ENCODE measurements around the gene COPG1.

DNA sequence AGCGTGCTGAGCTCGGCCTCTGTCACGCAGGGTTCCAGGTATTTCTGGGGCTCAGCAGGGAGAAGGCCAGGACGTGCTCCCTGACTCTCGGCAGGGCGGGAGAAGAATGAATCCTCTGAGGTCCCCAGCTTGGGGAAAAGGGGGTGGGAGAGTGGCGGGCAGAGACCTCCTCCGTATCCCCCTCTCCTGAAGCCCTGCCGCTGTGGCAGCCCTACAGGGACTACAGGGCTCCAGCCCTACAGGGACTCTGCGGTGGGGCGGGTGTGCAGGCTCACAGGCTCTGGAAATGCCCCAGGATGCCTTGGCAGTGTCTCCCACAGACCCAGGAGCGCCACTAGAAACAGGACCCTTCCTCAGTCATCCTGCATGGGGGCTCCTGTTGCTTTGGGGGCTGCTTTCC is 75.4 kb downstream of the COPG1 start:
- TF ChIP-seq ARNTL (CRISPR knock-in tag; IDR thresholded peaks at IDR 0.05; ENCODE audit: borderline replicate concordance, low read depth) (no peak), ZNF565 (CRISPR knock-in tag; conservative IDR thresholded peaks at IDR 0.05; ENCODE audit: low read depth) (no peak), PPARA (CRISPR knock-in tag; IDR thresholded peaks at IDR 0.05; ENCODE audit: borderline replicate concordance) (no peak), GLIS3 (CRISPR knock-in tag; IDR thresholded peaks at IDR 0.05) (no peak), RARB (CRISPR knock-in tag; IDR thresholded peaks at IDR 0.05) (no peak), ZNF8 (CRISPR knock-in tag; IDR thresholded peaks at IDR 0.05) (no peak), ZFP30 (CRISPR knock-in tag; IDR thresholded peaks at IDR 0.05) (no peak), ZNF70 (CRISPR knock-in tag; IDR thresholded peaks at IDR 0.05) (no peak), ZFP3 (CRISPR knock-in tag; IDR thresholded peaks at IDR 0.05) (no peak)
- TF ChIP-seq, protein P1, sequence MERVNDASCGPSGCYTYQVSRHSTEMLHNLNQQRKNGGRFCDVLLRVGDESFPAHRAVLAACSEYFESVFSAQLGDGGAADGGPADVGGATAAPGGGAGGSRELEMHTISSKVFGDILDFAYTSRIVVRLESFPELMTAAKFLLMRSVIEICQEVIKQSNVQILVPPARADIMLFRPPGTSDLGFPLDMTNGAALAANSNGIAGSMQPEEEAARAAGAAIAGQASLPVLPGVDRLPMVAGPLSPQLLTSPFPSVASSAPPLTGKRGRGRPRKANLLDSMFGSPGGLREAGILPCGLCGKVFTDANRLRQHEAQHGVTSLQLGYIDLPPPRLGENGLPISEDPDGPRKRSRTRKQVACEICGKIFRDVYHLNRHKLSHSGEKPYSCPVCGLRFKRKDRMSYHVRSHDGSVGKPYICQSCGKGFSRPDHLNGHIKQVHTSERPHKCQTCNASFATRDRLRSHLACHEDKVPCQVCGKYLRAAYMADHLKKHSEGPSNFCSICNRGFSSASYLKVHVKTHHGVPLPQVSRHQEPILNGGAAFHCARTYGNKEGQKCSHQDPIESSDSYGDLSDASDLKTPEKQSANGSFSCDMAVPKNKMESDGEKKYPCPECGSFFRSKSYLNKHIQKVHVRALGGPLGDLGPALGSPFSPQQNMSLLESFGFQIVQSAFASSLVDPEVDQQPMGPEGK (CRISPR knock-in tag; IDR thresholded peaks at IDR 0.05; ENCODE audit: borderline replicate concordance) = no peak
- TF ChIP-seq, protein P2, sequence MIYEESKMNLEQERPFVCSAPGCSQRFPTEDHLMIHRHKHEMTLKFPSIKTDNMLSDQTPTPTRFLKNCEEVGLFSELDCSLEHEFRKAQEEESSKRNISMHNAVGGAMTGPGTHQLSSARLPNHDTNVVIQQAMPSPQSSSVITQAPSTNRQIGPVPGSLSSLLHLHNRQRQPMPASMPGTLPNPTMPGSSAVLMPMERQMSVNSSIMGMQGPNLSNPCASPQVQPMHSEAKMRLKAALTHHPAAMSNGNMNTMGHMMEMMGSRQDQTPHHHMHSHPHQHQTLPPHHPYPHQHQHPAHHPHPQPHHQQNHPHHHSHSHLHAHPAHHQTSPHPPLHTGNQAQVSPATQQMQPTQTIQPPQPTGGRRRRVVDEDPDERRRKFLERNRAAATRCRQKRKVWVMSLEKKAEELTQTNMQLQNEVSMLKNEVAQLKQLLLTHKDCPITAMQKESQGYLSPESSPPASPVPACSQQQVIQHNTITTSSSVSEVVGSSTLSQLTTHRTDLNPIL (CRISPR knock-in tag; IDR thresholded peaks at IDR 0.05; ENCODE audit: low read depth) = no peak

Measured in SK-N-SH treated with all-trans-retinoic acid at 6 μM for 48 hours (cell line).